Glomerular visceral epithelial cell (primary cell): ENCODE measurements around the gene PLCD1.

Experiments
- DNase-seq: peaks from one replicate; pipeline ENCODE4 v3.0.0-alpha.2; 2016; ENCODE audit errors: extremely low spot score

The PLCD1 gene

DNA sequence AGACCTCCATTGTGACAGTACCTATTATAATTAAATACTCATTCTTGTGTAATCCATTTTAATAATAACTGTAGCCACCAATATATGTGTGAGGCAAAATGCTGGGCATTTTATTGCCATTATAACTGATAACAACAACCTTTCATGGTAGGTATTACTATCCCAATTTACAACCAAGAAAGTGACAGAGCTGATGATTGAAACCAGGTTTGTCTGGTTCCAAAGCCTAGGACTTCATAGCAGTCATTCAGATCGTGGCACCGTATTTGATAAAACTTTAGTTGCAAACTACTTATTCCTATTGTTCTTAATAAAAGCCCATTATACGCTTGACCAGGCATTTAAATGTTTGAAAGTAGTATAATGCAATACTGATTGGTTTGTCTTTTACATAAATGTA lies 65.3 kb downstream of the PLCD1 start:
- DNase-seq, result no peak

DNA sequence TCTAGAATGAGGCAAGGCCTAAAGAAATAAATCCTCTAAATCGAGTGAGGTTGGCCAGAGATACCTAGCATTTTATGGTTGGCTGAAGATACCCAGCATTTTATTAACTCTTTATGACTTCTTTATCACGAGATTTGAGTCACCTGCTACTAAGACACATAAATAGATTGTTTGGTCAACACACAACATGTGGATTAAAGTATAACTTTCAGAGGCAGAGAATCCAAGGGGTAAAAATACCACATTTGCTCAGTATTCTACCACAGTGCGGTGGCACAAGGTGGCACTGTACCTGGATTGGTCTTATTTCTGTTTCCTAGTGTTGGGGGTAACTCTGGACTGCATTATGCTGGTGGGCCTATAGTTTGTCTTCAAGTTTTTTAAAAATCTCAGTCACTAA lies 65.8 kb downstream of the PLCD1 start:
- peak; percentile 27 for DNase-seq

DNA sequence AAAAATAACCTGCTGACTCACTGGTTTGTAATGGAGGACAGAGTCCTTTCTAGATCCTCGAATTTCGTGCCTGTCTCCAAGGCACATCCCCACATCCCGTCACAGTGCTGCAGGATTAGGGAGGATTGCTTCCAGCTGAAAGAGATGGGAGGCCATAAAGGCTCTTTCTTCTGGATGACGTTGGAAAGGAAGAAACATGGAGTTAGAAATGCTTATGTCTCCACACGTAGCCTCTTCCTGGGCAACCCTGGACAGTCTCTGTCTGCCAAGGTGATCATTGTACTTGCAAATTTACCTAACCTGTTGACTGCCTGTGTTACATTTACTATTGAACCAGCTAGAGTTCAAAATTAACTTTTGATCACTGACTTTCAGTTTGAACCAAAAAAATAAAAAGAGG lies 66.4 kb downstream of the PLCD1 start:
- DNase-seq, result no peak

DNA sequence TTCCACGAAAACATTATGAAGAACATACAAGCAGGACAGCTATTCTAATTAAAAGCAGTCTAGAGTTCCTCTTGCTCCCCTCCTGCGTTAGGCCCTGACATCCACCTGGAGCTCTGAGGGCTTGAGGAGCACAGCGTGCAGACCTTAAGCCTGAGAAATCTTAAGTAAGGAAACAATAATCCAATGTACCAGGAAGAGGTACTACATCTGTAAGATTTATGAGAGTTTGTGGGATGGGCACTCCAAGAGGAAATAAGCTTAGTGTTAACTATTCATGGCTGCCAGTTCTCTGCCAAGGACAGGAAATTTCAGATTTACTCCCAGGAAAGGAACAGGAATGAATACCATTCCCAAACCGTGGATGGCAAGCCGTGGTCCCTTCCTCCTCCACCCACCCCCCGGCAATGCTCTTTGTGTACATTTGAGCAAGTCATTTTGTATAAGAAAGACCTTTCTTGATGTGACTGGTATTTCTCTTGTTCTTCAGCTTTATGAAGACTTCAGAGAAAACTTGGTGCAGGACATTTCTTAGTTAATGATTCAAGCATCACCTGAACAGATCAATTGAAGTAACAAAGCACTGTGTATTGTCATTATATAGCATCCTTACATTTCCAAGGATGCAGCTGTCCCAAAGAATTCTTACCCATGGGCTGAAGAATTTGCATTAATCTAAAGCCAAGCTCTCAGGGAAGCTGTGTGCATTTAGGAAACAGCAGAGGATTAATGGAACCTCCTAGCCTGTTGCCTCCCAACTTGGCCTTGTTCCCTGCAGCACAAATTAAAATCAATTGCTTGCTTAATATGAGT lies 67.6 kb downstream of the PLCD1 start:
- DNase-seq, result no peak

DNA sequence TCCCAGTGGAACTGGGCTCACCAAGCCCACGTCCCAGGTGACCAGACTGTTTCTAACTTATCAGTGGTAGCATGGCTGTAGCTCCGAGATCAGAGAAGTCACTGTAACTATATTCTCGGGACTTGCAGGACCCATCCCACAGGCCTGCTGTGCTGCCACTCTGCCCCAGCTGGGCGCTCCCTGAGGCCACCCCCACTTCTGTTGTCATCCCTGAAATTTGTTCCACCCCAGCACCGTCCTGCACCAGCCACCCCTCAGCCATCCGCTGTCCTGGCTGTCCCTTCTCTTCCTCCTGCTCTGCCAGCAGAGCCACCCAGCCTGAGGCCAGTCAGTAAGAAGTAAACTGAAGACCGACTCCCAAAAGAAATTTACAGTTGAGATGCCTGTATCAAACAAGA lies 71.9 kb downstream of the PLCD1 start:
- DNase-seq, result no peak
